Keratinocyte (primary cell): Measurements from ENCODE around the gene GPX4. TPM values are rescaled to one million over a fixed set of nuclear protein-coding genes. Genes with fewer than 3 reads are reported as not detected.

Experiments used
- DNase-seq: peaks from one replicate; pipeline ENCODE4 v3.0.0-alpha.2; 2011; ENCODE audit warnings: low read depth, missing footprints, low spot score
- FAIRE-seq: peaks from 2 replicates; lab custom pipeline; 2011; peaks lifted over from hg19 to GRCh38; lab: Jason Lieb, UNC
- H2AFZ ChIP-seq: 2 replicates; pipeline ENCODE4 v1.6.0; 2012; ENCODE audit warnings: low read length, control low read depth, inconsistent platforms; ENCODE audit not compliant: control insufficient read depth
- H3K27ac ChIP-seq: 2 replicates; pipeline ENCODE4 v1.5.1; 2011; ENCODE audit warnings: low read length; ENCODE audit not compliant: control insufficient read depth, insufficient read depth
- H3K27me3 ChIP-seq: 3 replicates; pipeline ENCODE4 v1.6.0; 2011; ENCODE audit warnings: low read length; ENCODE audit not compliant: control insufficient read depth, insufficient read depth; ENCODE audit errors: extremely low read depth
- H3K36me3 ChIP-seq, 2 experiments: 2 replicates in 1 of 2; 3 replicates in 1 of 2; pipeline ENCODE4 v1.5.1; 2011; ENCODE audit warnings: low read length in 2 of 2, mild to moderate bottlenecking in 1 of 2; ENCODE audit not compliant: control insufficient read depth in 2 of 2, insufficient read depth in 2 of 2; ENCODE audit errors: extremely low read depth in 1 of 2
- H3K4me1 ChIP-seq: 3 replicates; pipeline ENCODE4 v1.5.1; 2011; ENCODE audit warnings: low read length; ENCODE audit not compliant: control insufficient read depth, insufficient read depth; ENCODE audit errors: extremely low read depth
- H3K4me2 ChIP-seq: 3 replicates; pipeline ENCODE4 v1.6.0; 2011; ENCODE audit warnings: low read depth, low read length; ENCODE audit not compliant: control insufficient read depth, insufficient read depth; ENCODE audit errors: extremely low read depth
- H3K4me3 ChIP-seq, 3 experiments: fragments of 200-600 bp in 1 of 3; sonication (generic) in 1 of 3; 2 replicates in 2 of 3; 3 replicates in 1 of 3; pipeline ENCODE4 v1.5.1; 2011 to 2016; ENCODE audit warnings: low read length in 3 of 3, mild to moderate bottlenecking in 3 of 3, control low read depth in 2 of 3, inconsistent platforms in 1 of 3, low read depth in 1 of 3, mixed read lengths in 1 of 3, mixed run types in 1 of 3, moderate library complexity in 1 of 3; ENCODE audit not compliant: control insufficient read depth in 2 of 3, insufficient read depth in 2 of 3; ENCODE audit errors: extremely low read depth in 1 of 3
- H3K79me2 ChIP-seq: 2 replicates; pipeline ENCODE4 v1.6.0; 2012; ENCODE audit warnings: low read length; ENCODE audit not compliant: control insufficient read depth, insufficient read depth
- H3K9ac ChIP-seq: 3 replicates; pipeline ENCODE4 v1.6.0; 2011; ENCODE audit warnings: low read length; ENCODE audit not compliant: control insufficient read depth, insufficient read depth; ENCODE audit errors: extremely low read depth
- H3K9me1 ChIP-seq: 3 replicates; pipeline ENCODE4 v1.6.0; 2011; ENCODE audit warnings: low read length; ENCODE audit not compliant: control insufficient read depth, insufficient read depth; ENCODE audit errors: extremely low read depth
- H3K9me3 ChIP-seq: 2 replicates; pipeline ENCODE4 v1.5.1; 2012; ENCODE audit warnings: low read depth, low read length; ENCODE audit not compliant: control insufficient read depth
- H4K20me1 ChIP-seq: 3 replicates; pipeline ENCODE4 v1.6.0; 2011; ENCODE audit warnings: low read length; ENCODE audit not compliant: control insufficient read depth, insufficient read depth; ENCODE audit errors: extremely low read depth
- EZH2 ChIP-seq: IDR thresholded peaks from one replicate; pipeline ENCODE4 v1.6.1; 2012; ENCODE audit warnings: inconsistent platforms, mild to moderate bottlenecking, low read length, moderate library complexity
- dilution Hi-C: fragments of 300-500 bp; cut with MboI; formaldehyde crosslinking; loops from one replicate; pipeline ENCODE4 v1.7.0; 2020; ENCODE audit warnings: low sequenced_read_pairs; ENCODE audit not compliant: extremely low pct_ligation_motif_present
- polyA plus RNA-seq, 5 experiments: library from polyadenylated mRNA; depleted of rRNA in 3 of 5; stranded (reverse) in 3 of 5; stranded (forward) in 1 of 5; unstranded in 1 of 5; fragments of >200 nt; gene quantifications; 1 replicate in 1 of 5; 2 replicates in 3 of 5; 3 replicates in 1 of 5; pipeline versions ENCODE4 v1.2.1 to v1.2.3, GENCODE V29; 2011 to 2012; ENCODE audit warnings: missing spikeins in 2 of 5, low read depth in 1 of 5, low replicate concordance in 1 of 5
- TF ChIP-seq, protein P1 (sequence below), 3 experiments: IDR thresholded peaks in 1 of 3; conservative IDR thresholded peaks in 1 of 3; optimal IDR thresholded peaks in 1 of 3; 2 replicates in 2 of 3; 3 replicates in 1 of 3; pipeline versions ENCODE3 to v1.5.1; 2011; ENCODE audit warnings: low read length in 3 of 3, mild to moderate bottlenecking in 3 of 3, moderate library complexity in 2 of 3, control low read depth in 1 of 3, inconsistent platforms in 1 of 3; ENCODE audit not compliant: insufficient read depth in 2 of 3; ENCODE audit errors: extremely low read depth in 1 of 3

GPX4 gene
- polyA plus RNA-seq, 1 donor (not counting 4 experiments of a cell fraction or from before 2014, with no cell fraction given), result 193 TPM

DNA sequence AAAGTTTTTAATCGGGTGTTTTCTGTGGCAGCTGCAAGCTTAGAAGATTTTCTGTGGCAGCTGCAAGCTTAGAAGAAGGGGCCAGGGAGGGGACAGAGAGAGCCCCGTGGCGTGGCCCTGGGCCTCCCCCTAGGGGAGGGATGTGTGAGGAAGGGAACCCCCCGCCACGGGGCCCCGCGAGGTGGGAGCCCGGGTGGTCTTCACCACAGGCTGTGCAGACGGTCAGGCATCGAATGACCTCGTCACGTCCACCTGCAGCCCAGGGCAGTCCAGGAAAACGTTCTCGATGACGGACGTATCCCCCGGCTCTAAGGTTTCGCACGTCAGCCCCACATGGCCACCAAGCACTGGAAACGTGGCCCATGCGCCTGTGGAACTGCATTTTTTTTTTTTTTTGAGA, 17.2 kb upstream of the GPX4 start:
- Histone ChIP-seq H3K4me3 (no peak overlapping the region), H3K4me2 (no peak overlapping the region), H3K27me3 (no peaks in the 10 kb centered on the region), H3K4me1 (peaks cover 3% of the 10 kb centered on the region), H3K9me3 (no peaks in the 10 kb centered on the region), H3K36me3 (peaks cover 21 to 24% of the 10 kb centered on the region in 2 experiments), H3K9me1 (no peaks in the 10 kb centered on the region), H2AFZ (no peak overlapping the region), H3K79me2 (peaks cover 2% of the 10 kb centered on the region), H3K9ac (no peak overlapping the region), H4K20me1 (no peaks in the 10 kb centered on the region), H3K27ac (no peak overlapping the region)
- DNase-seq (no peak), FAIRE-seq (no peak)
- TF ChIP-seq EZH2, result no peak
- TF ChIP-seq, protein P1, sequence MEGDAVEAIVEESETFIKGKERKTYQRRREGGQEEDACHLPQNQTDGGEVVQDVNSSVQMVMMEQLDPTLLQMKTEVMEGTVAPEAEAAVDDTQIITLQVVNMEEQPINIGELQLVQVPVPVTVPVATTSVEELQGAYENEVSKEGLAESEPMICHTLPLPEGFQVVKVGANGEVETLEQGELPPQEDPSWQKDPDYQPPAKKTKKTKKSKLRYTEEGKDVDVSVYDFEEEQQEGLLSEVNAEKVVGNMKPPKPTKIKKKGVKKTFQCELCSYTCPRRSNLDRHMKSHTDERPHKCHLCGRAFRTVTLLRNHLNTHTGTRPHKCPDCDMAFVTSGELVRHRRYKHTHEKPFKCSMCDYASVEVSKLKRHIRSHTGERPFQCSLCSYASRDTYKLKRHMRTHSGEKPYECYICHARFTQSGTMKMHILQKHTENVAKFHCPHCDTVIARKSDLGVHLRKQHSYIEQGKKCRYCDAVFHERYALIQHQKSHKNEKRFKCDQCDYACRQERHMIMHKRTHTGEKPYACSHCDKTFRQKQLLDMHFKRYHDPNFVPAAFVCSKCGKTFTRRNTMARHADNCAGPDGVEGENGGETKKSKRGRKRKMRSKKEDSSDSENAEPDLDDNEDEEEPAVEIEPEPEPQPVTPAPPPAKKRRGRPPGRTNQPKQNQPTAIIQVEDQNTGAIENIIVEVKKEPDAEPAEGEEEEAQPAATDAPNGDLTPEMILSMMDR (optimal IDR thresholded peaks at IDR 0.05 in 1 of 3, IDR thresholded peaks at IDR 0.05 in 1 of 3, conservative IDR thresholded peaks at IDR 0.05 in 1 of 3; ENCODE audit: extremely low read depth in 1 of 3, insufficient read depth in 2 of 3, low read length in 3 of 3), result no peak
- dilution Hi-C loops, result no loop called here

DNA sequence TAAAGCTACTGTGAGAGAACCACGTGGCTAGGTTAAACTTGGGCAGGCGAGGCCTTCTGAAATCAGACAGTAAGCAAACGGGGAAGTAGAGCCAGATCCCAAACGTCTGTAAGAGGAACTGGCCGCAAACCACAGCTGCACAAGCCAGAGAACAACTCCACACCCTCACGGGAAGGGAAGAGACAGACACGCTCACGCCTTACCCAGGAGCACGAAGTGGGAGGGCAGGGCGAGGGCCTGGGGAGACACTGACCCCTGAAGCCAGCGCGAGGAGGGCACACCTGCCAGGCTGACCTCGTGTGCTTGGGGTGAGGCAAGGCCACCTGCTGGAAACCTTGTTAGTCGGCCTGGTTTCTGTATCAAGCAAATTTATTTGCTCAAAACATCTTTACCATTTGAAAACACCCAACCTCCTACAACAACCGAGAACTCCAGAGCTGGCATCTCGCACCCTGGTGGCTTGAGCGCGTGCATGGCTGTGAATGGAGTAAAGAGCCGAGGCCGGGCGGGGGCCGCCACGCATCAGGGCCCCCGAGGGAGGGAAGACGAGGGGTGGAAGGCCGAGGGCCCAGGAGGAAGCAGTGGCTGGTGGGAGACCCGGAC, 15.9 kb upstream of the GPX4 start:
- no peak for DNase-seq
- H3K9me3 ChIP-seq, result no peaks in the 10 kb centered on the region
- TF ChIP-seq, protein P1 (optimal IDR thresholded peaks at IDR 0.05 in 1 of 3, IDR thresholded peaks at IDR 0.05 in 1 of 3, conservative IDR thresholded peaks at IDR 0.05 in 1 of 3; ENCODE audit: extremely low read depth in 1 of 3, insufficient read depth in 2 of 3, low read length in 3 of 3), result no peak
- TF ChIP-seq EZH2, result no peak
- H3K27ac ChIP-seq, result no peak overlapping the region
- no peaks in the 10 kb centered on the region for H4K20me1 ChIP-seq
- H3K9me1 ChIP-seq, result no peaks in the 10 kb centered on the region
- no peak overlapping the region for H2AFZ ChIP-seq
- no peak overlapping the region for H3K4me3 ChIP-seq
- no peaks in the 10 kb centered on the region for H3K4me1 ChIP-seq
- no peak for FAIRE-seq
- no peaks in the 10 kb centered on the region for H3K27me3 ChIP-seq
- H3K36me3 ChIP-seq, result peaks cover 29 to 30% of the 10 kb centered on the region in 2 experiments
- dilution Hi-C loops, result no loop called here
- no peak overlapping the region for H3K4me2 ChIP-seq
- peaks cover 11% of the 10 kb centered on the region for H3K79me2 ChIP-seq
- no peak overlapping the region for H3K9ac ChIP-seq
